D721Med (cell line): Measurements from ENCODE around the gene EXOSC9.

ENCODE experiments used
- DNase-seq: peaks from one replicate; pipeline ENCODE4 v3.0.0; 2011; ENCODE audit warnings: low spot score; ENCODE audit not compliant: insufficient read length
- FAIRE-seq: peaks from 2 replicates; lab custom pipeline; 2011; peaks lifted over from hg19 to GRCh38; lab: Jason Lieb, UNC
- TF ChIP-seq, protein P1 (sequence below): IDR thresholded peaks from 2 replicates; pipeline ENCODE4 v1.5.1; 2012; ENCODE audit warnings: mild to moderate bottlenecking, control low read depth; ENCODE audit not compliant: insufficient read depth; ENCODE audit errors: missing control alignments

EXOSC9 gene

DNA sequence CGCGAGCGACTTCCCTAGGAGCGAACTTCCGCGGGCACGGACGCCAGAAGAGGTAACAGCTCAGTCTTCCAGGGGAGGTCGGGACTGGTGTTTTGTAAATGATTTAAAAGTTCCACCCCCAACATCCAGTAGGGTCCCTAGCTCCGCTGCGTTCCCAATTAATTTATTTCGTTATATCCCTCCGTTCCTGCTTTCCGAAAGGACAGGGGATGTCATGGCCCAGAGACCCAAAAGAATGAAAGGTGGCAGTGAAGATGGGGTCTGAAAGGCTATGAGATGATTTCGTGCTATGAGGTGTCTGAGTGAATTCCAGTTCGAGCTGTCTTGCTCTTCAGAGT, 35.8 kb upstream of the EXOSC9 start:
- no peak for DNase-seq

GRCh38 chr4:121765971-121766538, 35.1 kb upstream of the EXOSC9 start:
- FAIRE-seq (no peak), DNase-seq (no peak)
- TF ChIP-seq, protein P1, sequence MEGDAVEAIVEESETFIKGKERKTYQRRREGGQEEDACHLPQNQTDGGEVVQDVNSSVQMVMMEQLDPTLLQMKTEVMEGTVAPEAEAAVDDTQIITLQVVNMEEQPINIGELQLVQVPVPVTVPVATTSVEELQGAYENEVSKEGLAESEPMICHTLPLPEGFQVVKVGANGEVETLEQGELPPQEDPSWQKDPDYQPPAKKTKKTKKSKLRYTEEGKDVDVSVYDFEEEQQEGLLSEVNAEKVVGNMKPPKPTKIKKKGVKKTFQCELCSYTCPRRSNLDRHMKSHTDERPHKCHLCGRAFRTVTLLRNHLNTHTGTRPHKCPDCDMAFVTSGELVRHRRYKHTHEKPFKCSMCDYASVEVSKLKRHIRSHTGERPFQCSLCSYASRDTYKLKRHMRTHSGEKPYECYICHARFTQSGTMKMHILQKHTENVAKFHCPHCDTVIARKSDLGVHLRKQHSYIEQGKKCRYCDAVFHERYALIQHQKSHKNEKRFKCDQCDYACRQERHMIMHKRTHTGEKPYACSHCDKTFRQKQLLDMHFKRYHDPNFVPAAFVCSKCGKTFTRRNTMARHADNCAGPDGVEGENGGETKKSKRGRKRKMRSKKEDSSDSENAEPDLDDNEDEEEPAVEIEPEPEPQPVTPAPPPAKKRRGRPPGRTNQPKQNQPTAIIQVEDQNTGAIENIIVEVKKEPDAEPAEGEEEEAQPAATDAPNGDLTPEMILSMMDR: no peak

More for the DNA sequence above, 35.8 kb upstream of the EXOSC9 start:
- FAIRE-seq: no peak
- TF ChIP-seq, protein P1: no peak

- TF ChIP-seq, protein P1: no peak
- DNase-seq (no peak), FAIRE-seq (no peak)
Observed at GRCh38 chr4:121767166-121767565, 34.0 kb upstream of the EXOSC9 start.

DNA sequence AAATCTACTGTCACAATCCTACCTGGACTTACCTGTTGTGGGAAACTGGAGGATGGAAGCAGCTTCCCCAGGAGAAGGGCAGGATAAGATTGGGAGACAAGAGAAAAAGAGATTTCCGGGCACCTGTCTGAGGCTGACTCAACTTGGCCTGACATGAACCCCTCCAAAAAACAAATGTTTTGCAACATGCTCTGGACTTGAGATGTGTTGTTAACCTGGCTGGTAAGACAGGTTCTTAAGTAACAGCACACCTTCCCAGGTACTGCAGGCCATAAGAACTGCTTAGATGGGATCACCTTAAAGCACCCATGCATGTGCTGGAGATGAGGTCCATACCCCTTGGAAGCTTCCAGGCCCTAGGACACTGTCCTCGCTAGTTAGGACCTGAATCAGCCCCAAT, 31.8 kb upstream of the EXOSC9 start:
- DNase-seq (no peak), FAIRE-seq (no peak)
- TF ChIP-seq, protein P1: no peak

- DNase-seq: no peak
- TF ChIP-seq, protein P1: no peak
- FAIRE-seq: no peak
Observed at GRCh38 chr4:121771869-121772268, 29.3 kb upstream of the EXOSC9 start.

- DNase-seq (no peak), FAIRE-seq (no peak)
- TF ChIP-seq, protein P1: no peak
Observed at GRCh38 chr4:121773883-121774282, 27.2 kb upstream of the EXOSC9 start.

GRCh38 chr4:121776610-121777401, 24.3 kb upstream of the EXOSC9 start:
- TF ChIP-seq, protein P1: no peak
- DNase-seq (no peak), FAIRE-seq (no peak)
